Suprapubic skin (tissue), 4 donors: ENCODE data around the gene TMEM74B. TPM values are rescaled to one million over a fixed set of nuclear protein-coding genes. Genes with fewer than 3 reads are reported as not detected.

Source experiments
- DNase-seq, 2 donors: peaks; one replicate each; pipeline ENCODE4 v3.0.0-alpha.2; 2019; ENCODE audit warnings: low spot score in 2 of 2
- H3K27ac ChIP-seq: fragments of 200-600 bp; sonication (generic); one replicate; pipeline ENCODE4 v1.5.1; 2019
- H3K27me3 ChIP-seq: fragments of 200-600 bp; sonication (generic); one replicate; pipeline ENCODE4 v1.5.1; 2019
- H3K36me3 ChIP-seq: fragments of 200-600 bp; sonication (generic); one replicate; pipeline ENCODE4 v1.5.1; 2019
- H3K4me1 ChIP-seq: fragments of 200-600 bp; sonication (generic); one replicate; pipeline ENCODE4 v1.5.1; 2019
- H3K4me3 ChIP-seq: fragments of 200-600 bp; sonication (generic); one replicate; pipeline ENCODE4 v1.5.1; 2019; ENCODE audit warnings: mild to moderate bottlenecking
- H3K9me3 ChIP-seq: fragments of 200-600 bp; sonication (generic); one replicate; pipeline ENCODE4 v1.5.1; 2019
- CTCF ChIP-seq, 2 donors: fragments of 200-600 bp in 1 of 2; fragments of 450-650 bp in 1 of 2; sonication (generic) in 1 of 2; IDR thresholded peaks; one replicate each; pipeline ENCODE4 v1.5.1; 2016 to 2019; ENCODE audit warnings: antibody characterized with exemption in 2 of 2, mild to moderate bottlenecking in 1 of 2, moderate library complexity in 1 of 2
- EP300 ChIP-seq: sonication (generic); formaldehyde crosslinking; IDR thresholded peaks from one replicate; pipeline ENCODE4 v1.6.1; 2017; ENCODE audit warnings: antibody characterized with exemption
- POLR2A ChIP-seq, 2 donors: fragments of 450-650 bp; IDR thresholded peaks; one replicate each; pipeline ENCODE4 v1.6.1; 2017; ENCODE audit warnings: antibody characterized with exemption in 2 of 2, mild to moderate bottlenecking in 2 of 2, moderate library complexity in 2 of 2
- POLR2AphosphoS5 ChIP-seq, 3 donors: sonication (generic); formaldehyde crosslinking; IDR thresholded peaks; one replicate each; pipeline ENCODE4 v1.6.1; 2017; ENCODE audit warnings: antibody characterized with exemption in 3 of 3
- WGBS: methylation state at CpG from one replicate; pipeline ENCODE4 v1.1.5; 2018; 5-methylcytosine and 5-hydroxymethylcytosine counted together
- total RNA-seq, 4 donors: library from RNA; depleted of rRNA; stranded (reverse); fragments of >200 nt; gene quantifications; one replicate each; pipeline ENCODE4 v1.1.0, GENCODE V29; 2016

The TMEM74B gene
- total RNA-seq, 4 donors from 2014 or later = 1.9 to 9.6 (median 3.9) TPM

GRCh38 chr20:1214838-1215261, 30.1 kb upstream of the TMEM74B start:
- 72% methylated on average over 4 of the region's 4 CpGs for WGBS
- no peaks in the 10 kb centered on the region for H3K36me3 ChIP-seq

DNA sequence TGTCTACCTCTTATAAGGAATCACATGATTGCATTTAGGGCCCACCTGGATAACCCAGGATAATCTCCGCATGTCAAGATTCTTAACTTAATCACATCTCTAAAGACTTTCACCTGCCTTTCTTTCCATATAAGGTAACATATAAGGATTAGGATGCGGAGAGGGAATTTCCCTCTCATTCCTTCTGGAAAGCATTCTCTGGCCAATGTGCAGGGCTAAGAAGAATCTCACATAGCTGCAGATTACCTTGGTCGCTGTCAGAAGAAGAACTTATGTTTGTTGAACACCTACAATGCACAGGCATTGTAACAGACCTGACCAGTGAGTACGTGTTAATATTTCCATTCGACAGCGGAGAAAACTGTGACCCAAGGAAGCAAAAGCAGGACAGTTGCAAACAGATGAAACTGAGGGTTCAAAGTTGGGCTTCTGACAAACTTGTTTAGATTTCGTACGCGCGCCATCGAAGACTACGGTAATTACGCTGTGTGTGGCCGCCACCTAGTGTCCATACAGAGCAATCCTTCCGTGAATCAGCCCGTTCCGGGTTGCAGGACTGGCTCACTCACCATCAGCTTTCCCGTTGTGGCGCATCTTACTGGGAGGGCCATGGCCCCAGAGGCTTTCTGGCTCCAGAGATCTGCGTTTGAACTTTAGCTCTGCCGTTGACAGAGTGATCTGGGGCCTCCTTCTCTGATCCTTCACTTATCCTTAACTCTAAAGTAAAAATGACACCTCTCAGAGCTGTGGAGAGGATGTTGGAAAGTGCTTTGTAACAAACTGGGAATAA, 28.0 kb upstream of the TMEM74B start:
- Histone ChIP-seq H3K9me3 (no peaks in the 10 kb centered on the region), H3K4me3 (no peak overlapping the region), H3K36me3 (no peaks in the 10 kb centered on the region), H3K27ac (no peak overlapping the region), H3K27me3 (peaks cover 13% of the 10 kb centered on the region), H3K4me1 (peaks cover 7% of the 10 kb centered on the region)
- TF ChIP-seq POLR2AphosphoS5 (IDR thresholded peaks at IDR 0.05) = no peak
- peak; percentile 71 to 76 for TF ChIP-seq CTCF (IDR thresholded peaks at IDR 0.05)
- no peak for TF ChIP-seq EP300
- peak; percentile 79 to 88 for DNase-seq
- WGBS = 11% methylated on average over 21 of the region's 21 CpGs

More at GRCh38 chr20:1214838-1215261, 30.1 kb upstream of the TMEM74B start:
- TF ChIP-seq CTCF (IDR thresholded peaks at IDR 0.05) (no peak), EP300 (no peak), POLR2A (IDR thresholded peaks at IDR 0.05) (no peak), POLR2AphosphoS5 (IDR thresholded peaks at IDR 0.05) (no peak)
- DNase-seq = no peak
- H3K4me3 ChIP-seq = no peak overlapping the region
- H3K4me1 ChIP-seq = peaks cover 7% of the 10 kb centered on the region
- peaks cover 13% of the 10 kb centered on the region for H3K27me3 ChIP-seq
- no peaks in the 10 kb centered on the region for H3K9me3 ChIP-seq
- no peak overlapping the region for H3K27ac ChIP-seq

GRCh38 chr20:1212023-1212422, 27.2 kb upstream of the TMEM74B start:
- no peak for DNase-seq
- H3K36me3 ChIP-seq = no peaks in the 10 kb centered on the region
- no peak overlapping the region for H3K27ac ChIP-seq
- peaks cover 7% of the 10 kb centered on the region for H3K4me1 ChIP-seq
- peaks cover 12% of the 10 kb centered on the region for H3K27me3 ChIP-seq
- no peak for TF ChIP-seq CTCF (IDR thresholded peaks at IDR 0.05)
- no peak for TF ChIP-seq POLR2AphosphoS5 (IDR thresholded peaks at IDR 0.05)
- TF ChIP-seq EP300 = no peak
- H3K4me3 ChIP-seq = no peak overlapping the region
- no peaks in the 10 kb centered on the region for H3K9me3 ChIP-seq

GRCh38 chr20:1210501-1210900, 25.7 kb upstream of the TMEM74B start:
- 96% methylated on average over 1 of the region's 1 CpG for WGBS

More at GRCh38 chr20:1210501-1210900, 25.7 kb upstream of the TMEM74B start:
- H3K9me3 ChIP-seq = no peaks in the 10 kb centered on the region
- H3K27ac ChIP-seq = no peak overlapping the region
- TF ChIP-seq EP300 (no peak), CTCF (IDR thresholded peaks at IDR 0.05) (no peak), POLR2A (IDR thresholded peaks at IDR 0.05) (no peak), POLR2AphosphoS5 (IDR thresholded peaks at IDR 0.05) (no peak)
- no peak for DNase-seq
- H3K27me3 ChIP-seq = peaks cover 4% of the 10 kb centered on the region
- no peak overlapping the region for H3K4me3 ChIP-seq
- H3K36me3 ChIP-seq = no peaks in the 10 kb centered on the region
- peaks cover 7% of the 10 kb centered on the region for H3K4me1 ChIP-seq
